Esophagus muscularis mucosa (tissue), 4 donors: ENCODE results near the gene EHD2.

ENCODE experiments used
- CTCF ChIP-seq, 3 experiments: fragments of 200-600 bp in 2 of 3; fragments of 450-650 bp in 1 of 3; sonication (generic) in 2 of 3; IDR thresholded peaks; one replicate each; pipeline ENCODE4 v1.5.1; 2017 to 2019; ENCODE audit warnings: antibody characterized with exemption in 3 of 3, mild to moderate bottlenecking in 2 of 3, moderate library complexity in 1 of 3
- EP300 ChIP-seq: sonication (generic); formaldehyde crosslinking; IDR thresholded peaks from one replicate; pipeline ENCODE4 v1.6.1; 2017; ENCODE audit warnings: antibody characterized with exemption
- POLR2A ChIP-seq: fragments of 450-650 bp; IDR thresholded peaks from one replicate; pipeline ENCODE4 v1.6.1; 2017; ENCODE audit warnings: antibody characterized with exemption, moderate library complexity, mild to moderate bottlenecking, low read depth

- TF ChIP-seq EP300 (no peak), CTCF (IDR thresholded peaks at IDR 0.05) (no peak), POLR2A (no peak)
These were observed 22.1 kb upstream of the EHD2 start for GRCh38 chr19:47691090-47691489.
